Measurements from ENCODE around the gene GALNTL6. TPM values are rescaled to one million over a fixed set of nuclear protein-coding genes. Genes with fewer than 3 reads are reported as not detected.

GALNTL6 gene
- total RNA-seq, 2 donors from 2014 or later: 0.71 TPM; not detected in 1

GRCh38 chr4:172897046-172897445 is 1083.8 kb downstream of the GALNTL6 start:
- H3K36me3 ChIP-seq (ENCODE audit: control insufficient read depth, insufficient read depth, low read length): no peaks in the 10 kb centered on the region
- Mint-ChIP-seq H3K27ac (no peak overlapping the region), H3K4me1 (peaks cover 3% of the 10 kb centered on the region), H3K9me3 (peaks cover 11% of the 10 kb centered on the region), H3K27me3 (ENCODE audit: insufficient read depth) (no peaks in the 10 kb centered on the region), H3K36me3 (ENCODE audit: low read depth) (no peaks in the 10 kb centered on the region), H3K4me3 (no peak overlapping the region)
- H3K27ac ChIP-seq (ENCODE audit: low read depth, low read length): no peak overlapping the region
- H3K27me3 ChIP-seq (ENCODE audit: control insufficient read depth, insufficient read depth, low read length, poor library complexity, severe bottlenecking): no peaks in the 10 kb centered on the region
- peaks cover 27% of the 10 kb centered on the region for H3K9me3 ChIP-seq (ENCODE audit: control insufficient read depth, low read length)
- no peak overlapping the region for H3K9ac ChIP-seq (ENCODE audit: extremely low read depth, low read length, poor library complexity, severe bottlenecking)
- no peak overlapping the region for H3K4me3 ChIP-seq (ENCODE audit: low read length)
- peak; percentile 62 for DNase-seq
- TF ChIP-seq, protein P1, sequence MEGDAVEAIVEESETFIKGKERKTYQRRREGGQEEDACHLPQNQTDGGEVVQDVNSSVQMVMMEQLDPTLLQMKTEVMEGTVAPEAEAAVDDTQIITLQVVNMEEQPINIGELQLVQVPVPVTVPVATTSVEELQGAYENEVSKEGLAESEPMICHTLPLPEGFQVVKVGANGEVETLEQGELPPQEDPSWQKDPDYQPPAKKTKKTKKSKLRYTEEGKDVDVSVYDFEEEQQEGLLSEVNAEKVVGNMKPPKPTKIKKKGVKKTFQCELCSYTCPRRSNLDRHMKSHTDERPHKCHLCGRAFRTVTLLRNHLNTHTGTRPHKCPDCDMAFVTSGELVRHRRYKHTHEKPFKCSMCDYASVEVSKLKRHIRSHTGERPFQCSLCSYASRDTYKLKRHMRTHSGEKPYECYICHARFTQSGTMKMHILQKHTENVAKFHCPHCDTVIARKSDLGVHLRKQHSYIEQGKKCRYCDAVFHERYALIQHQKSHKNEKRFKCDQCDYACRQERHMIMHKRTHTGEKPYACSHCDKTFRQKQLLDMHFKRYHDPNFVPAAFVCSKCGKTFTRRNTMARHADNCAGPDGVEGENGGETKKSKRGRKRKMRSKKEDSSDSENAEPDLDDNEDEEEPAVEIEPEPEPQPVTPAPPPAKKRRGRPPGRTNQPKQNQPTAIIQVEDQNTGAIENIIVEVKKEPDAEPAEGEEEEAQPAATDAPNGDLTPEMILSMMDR (conservative IDR thresholded peaks at IDR 0.05): peak; percentile 18
- WGBS, 2 experiments (ENCODE audit: insufficient coverage in 1 of 2, insufficient read length in 1 of 2): 89% methylated on average over 3 of the region's 3 CpGs; no CpG with 5 or more reads in 1 of the 2 experiments
- H3K4me1 ChIP-seq (ENCODE audit: control insufficient read depth, insufficient read depth, low read length): no peaks in the 10 kb centered on the region

GRCh38 chr4:172898715-172899114 is 1085.5 kb downstream of the GALNTL6 start:
- Mint-ChIP-seq H3K9me3 (peaks cover 11% of the 10 kb centered on the region), H3K4me3 (no peak overlapping the region), H3K4me1 (peaks cover 3% of the 10 kb centered on the region), H3K36me3 (ENCODE audit: low read depth) (no peaks in the 10 kb centered on the region), H3K27me3 (ENCODE audit: insufficient read depth) (no peaks in the 10 kb centered on the region), H3K27ac (no peak overlapping the region)
- H3K27ac ChIP-seq (ENCODE audit: low read depth, low read length): no peak overlapping the region
- no peak overlapping the region for H3K9ac ChIP-seq (ENCODE audit: extremely low read depth, low read length, poor library complexity, severe bottlenecking)
- no peak overlapping the region for H3K4me3 ChIP-seq (ENCODE audit: low read length)
- TF ChIP-seq, protein P1 (conservative IDR thresholded peaks at IDR 0.05): no peak
- H3K9me3 ChIP-seq (ENCODE audit: control insufficient read depth, low read length): peaks cover 27% of the 10 kb centered on the region
- no peaks in the 10 kb centered on the region for H3K4me1 ChIP-seq (ENCODE audit: control insufficient read depth, insufficient read depth, low read length)
- DNase-seq: no peak
- no peaks in the 10 kb centered on the region for H3K36me3 ChIP-seq (ENCODE audit: control insufficient read depth, insufficient read depth, low read length)
- H3K27me3 ChIP-seq (ENCODE audit: control insufficient read depth, insufficient read depth, low read length, poor library complexity, severe bottlenecking): no peaks in the 10 kb centered on the region
- 100% methylated on average over 2 of the region's 2 CpGs; no CpG with 5 or more reads in 1 of the 2 experiments for WGBS, 2 experiments (ENCODE audit: insufficient coverage in 1 of 2, insufficient read length in 1 of 2)

- Histone ChIP-seq H3K27ac (ENCODE audit: low read depth, low read length) (no peak overlapping the region), H3K27me3 (ENCODE audit: control insufficient read depth, insufficient read depth, low read length, poor library complexity, severe bottlenecking) (no peaks in the 10 kb centered on the region), H3K9ac (ENCODE audit: extremely low read depth, low read length, poor library complexity, severe bottlenecking) (no peak overlapping the region)
Measured at GRCh38 chr4:172899861-172900260, 1086.7 kb downstream of the GALNTL6 start.

More at GRCh38 chr4:172899861-172900260, 1086.7 kb downstream of the GALNTL6 start:
- Mint-ChIP-seq H3K4me3 (no peak overlapping the region), H3K27me3 (ENCODE audit: insufficient read depth) (no peaks in the 10 kb centered on the region), H3K27ac (no peak overlapping the region), H3K9me3 (peaks cover 11% of the 10 kb centered on the region), H3K4me1 (peaks cover 3% of the 10 kb centered on the region), H3K36me3 (ENCODE audit: low read depth) (no peaks in the 10 kb centered on the region)
- Histone ChIP-seq H3K4me1 (ENCODE audit: control insufficient read depth, insufficient read depth, low read length) (no peaks in the 10 kb centered on the region), H3K36me3 (ENCODE audit: control insufficient read depth, insufficient read depth, low read length) (no peaks in the 10 kb centered on the region), H3K4me3 (ENCODE audit: low read length) (no peak overlapping the region), H3K9me3 (ENCODE audit: control insufficient read depth, low read length) (peaks cover 27% of the 10 kb centered on the region)
- TF ChIP-seq, protein P1 (conservative IDR thresholded peaks at IDR 0.05): no peak
- no peak for DNase-seq
- WGBS, 2 experiments (ENCODE audit: insufficient coverage in 1 of 2, insufficient read length in 1 of 2): 93 to 100% methylated on average over 3 to 4 of the region's 4 CpGs

Measured in endodermal cell (in vitro differentiated cells).